HT-29 (cell line): ENCODE results near the gene CLEC2D. TPM values are rescaled to one million over a fixed set of nuclear protein-coding genes. Genes with fewer than 3 reads are reported as not detected.
A peak's percentile ranks its signal among the peaks of the same experiment; 100 is the strongest.
"Not testable (repeated sequence)": the region's sequence is repeated elsewhere in the genome, so short reads cannot be mapped to it uniquely, and the experiment has no call there.

ENCODE experiments used
- DNase-seq: peaks from one replicate; pipeline ENCODE4 v3.0.0-alpha.2; 2015; ENCODE audit warnings: low spot score
- total RNA-seq: library from RNA; depleted of rRNA; stranded (reverse); fragments of >200 nt; shearing (Covaris generic); gene quantifications from 2 replicates; pipeline ENCODE4 v1.2.3, GENCODE V29; 2014

CLEC2D gene
- total RNA-seq, 1 experiment from 2014 or later, result 0.03 TPM

DNA sequence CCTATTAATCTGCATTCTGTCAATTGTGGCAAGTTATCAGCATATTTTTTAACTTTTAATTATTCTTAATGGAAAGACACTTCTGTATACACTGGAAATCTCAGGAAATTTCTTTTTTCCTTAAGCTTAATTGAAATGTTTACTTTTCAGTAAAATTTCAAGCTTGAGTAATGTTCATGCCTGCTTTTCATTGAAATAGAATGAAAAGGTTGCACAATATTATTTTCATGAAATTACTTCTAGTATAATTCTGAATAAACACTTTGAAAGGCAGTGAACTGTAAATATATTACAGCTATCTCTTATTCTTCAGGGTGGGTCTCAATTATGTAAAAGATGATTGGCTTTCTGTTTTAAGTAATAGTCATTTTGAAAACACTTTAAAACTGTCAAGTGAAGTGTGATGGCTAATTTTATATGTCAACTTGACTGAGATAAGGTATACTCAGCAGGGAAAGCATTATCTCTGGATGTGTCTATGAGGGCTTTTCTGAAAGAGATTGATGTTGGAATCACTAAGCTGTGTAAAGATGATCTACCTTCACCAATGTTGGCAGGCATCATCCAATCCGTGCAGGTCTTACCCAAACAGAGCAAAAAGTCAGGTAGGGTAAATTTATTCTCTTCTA, 29.9 kb downstream of the CLEC2D start:
- no peak for DNase-seq

DNA sequence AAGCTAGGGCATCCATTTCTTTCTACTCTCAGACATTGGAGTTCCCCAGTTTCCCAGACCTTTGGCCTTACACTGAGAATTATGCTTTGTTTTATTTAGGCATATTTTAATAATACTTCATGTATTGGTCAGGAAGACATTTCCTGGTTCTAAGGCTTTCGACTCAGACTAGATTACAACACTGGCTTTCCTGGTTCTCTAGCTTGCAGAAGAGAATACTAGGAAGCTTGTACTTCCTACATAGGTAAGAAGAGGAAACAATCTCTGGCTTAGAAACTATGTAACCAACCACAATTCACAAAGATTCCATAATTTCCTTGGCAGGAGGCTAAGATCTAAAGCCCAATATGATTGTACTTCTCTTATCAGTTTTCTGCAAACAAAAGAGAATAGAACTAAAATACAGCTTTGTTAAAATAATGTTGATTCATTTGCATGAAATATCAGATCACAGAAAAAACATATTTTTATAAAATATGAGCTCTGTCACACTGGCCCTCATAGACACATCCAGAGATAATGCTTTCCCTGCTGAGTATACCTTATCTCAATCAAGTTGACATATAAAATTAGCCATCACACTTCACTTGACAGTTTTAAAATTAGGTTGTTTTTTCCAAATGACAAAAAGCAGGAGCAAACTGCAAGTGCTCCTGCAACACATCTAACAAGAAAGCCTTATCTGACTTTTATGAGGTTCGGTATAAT, 30.5 kb downstream of the CLEC2D start:
- DNase-seq, result no peak

GRCh38 chr12:9700606-9700956, 31.1 kb downstream of the CLEC2D start:
- DNase-seq, result no peak

GRCh38 chr12:9701380-9702154, 32.1 kb downstream of the CLEC2D start:
- DNase-seq, result no peak

- DNase-seq, result no peak
Observed at GRCh38 chr12:9702255-9702654, 32.7 kb downstream of the CLEC2D start.

GRCh38 chr12:9704561-9704960, 35.0 kb downstream of the CLEC2D start:
- DNase-seq, result not testable (repeated sequence)

- no peak for DNase-seq
Observed at GRCh38 chr12:9706086-9706685, 36.7 kb downstream of the CLEC2D start.

DNA sequence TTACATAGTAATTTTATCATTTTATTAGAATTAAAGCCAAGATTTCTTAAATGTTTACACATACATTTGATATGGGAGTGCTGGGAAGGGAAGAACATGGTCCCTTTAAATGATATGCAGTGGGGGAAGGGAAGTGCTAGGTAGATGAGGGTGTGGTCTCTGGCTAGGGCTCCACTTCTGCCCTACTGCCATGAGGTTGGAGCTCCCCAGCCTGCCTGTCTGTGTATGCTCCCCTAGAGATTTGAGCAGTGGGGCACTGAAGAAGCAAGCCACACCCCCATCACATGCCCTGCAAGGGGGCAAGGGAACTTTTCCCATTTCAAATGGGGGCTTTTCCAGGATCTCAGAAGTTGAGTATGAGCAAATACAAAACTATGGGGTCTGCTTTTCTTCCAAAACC, 37.8 kb downstream of the CLEC2D start:
- DNase-seq, result no peak

DNA sequence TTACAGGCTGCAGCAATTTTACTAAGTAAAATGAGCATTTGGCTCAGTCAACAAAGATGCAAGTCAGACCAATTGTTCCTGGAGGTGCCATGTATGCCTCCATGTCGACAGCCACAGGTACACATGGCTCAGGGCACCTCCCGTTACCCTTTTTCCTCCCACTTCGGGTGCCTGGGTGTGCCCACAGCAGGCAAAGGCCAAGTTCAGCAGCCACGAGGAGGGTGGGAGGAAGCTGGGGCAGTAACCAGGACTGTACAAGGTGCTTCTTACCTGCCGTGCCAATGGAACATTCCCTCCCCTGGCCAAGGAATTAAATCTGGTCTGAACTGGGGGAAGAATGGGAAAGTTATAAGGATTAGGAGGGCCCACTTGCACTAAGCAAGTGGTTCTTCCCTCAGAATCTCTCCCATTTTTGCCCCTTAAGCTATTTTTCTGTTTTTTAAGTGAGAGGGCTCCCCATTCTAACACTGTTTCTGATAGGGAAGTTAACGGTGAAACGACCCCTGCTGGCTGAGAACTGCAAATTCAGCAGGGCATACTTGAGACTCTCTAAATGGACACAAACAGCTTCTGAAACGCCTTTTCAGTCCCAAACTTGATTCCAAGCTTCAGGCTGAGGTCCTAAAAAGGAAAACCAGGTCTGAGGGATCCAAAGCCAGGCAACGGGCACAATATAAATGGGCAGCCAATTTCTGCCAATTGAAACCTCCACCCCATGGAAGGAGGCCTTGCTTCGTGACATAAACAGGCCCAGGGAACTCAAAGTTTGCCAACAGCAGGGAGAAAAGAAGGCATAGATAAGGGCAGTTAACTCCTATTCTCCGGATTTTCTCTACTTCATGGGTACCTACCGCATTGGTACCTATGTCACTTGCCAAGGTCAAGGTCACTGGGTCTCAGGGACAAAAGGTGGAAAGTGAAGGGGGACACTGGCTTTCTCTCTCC, 38.6 kb downstream of the CLEC2D start:
- DNase-seq, result peak; percentile 51

- DNase-seq, result no peak
Observed at GRCh38 chr12:9708853-9709252, 39.3 kb downstream of the CLEC2D start.

DNA sequence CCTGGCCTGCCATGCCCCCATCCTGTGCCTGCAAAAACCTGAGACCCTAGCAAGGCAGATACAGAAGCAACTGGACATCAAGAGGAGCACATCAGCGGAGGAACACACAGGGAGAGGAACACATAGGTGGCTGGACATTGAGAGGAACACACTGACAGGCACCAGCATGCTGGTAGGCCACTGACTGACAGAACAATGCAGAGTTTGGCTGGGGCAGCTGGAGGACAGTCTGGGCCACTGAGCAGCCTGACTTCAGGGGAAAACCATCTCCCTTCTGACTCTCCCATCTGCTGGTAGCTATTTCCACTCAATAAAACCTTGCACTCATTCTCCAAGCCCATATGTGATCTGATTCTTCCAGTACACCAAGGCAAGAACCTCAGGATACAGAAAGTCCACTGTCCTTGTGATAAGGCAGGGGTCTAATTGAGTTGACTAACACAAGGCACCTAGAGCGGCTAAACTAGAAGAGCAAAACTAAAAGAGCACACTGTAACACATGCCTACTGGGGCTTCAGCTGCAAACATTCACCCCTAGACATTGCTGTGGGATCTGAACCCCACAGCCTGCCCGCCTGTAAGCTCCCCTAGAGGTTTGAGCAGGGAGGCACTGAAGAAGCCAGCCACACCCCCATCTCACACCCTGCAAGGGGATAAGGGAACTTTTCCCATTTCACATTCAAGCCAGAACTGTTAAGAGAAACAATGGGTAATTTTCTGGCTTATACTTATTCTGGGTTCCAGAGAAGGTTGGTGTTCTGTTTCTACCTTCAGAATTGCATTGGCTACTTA, 41.3 kb downstream of the CLEC2D start:
- no peak for DNase-seq

DNA sequence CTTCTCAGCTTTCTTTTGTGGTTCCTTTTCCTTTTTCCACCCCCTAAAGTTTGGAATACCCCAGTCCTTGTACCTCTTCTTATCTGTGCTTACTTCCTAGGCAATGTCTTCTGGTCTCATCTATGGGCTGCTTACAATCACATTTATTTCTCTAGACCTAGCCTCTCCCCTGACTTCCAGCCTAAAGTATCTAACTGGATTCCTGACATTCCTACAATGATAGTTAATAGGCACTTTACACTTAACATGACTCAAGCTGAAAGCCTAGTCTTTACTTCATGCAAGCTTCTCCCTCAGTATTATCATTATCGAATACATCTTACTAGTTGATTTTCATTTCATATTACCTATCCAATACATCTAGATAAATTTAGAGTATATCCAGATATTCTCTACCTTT, 42.2 kb downstream of the CLEC2D start:
- no peak for DNase-seq

- not testable (repeated sequence) for DNase-seq
Observed at GRCh38 chr12:9713032-9713558, 43.6 kb downstream of the CLEC2D start.

DNA sequence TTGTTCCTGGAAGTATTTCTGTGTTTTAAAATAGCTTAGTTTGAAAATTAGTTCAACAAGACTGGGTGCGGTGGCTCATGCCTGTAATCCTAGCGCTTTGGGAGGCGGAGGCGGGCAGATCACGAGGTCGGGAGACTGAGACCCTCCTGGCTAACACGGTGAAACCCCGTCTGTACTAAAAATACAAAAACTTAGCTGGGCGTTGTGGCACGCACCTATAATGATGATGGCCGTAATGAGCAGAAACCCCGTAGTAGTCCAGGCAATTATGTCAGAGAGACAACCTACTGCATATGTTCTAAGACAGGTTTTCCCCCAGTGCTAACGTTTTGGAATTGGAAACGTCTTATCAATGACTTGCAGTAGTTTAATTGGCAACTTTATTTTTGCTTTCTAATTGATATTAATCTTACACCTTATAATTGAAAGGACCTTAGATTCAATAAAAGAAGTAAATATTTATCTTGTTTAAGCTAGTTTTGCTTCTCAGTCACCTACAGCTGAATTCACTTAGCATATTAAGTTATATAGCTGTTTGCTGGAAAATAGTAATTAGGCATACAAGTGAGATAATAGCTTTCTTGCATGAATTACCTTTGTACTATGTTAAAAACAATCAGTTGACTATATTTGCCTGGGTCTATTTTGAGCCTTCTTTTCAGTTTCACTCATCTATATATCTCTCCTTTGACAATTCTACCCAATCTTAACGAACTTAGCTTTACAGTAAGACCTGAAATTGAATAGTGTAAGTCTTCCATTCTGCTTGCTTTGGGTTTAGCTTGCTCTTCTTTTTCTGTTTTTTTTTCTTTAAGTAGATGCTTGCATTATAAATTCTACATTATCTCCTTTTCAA, 47.8 kb downstream of the CLEC2D start:
- DNase-seq, result no peak

DNA sequence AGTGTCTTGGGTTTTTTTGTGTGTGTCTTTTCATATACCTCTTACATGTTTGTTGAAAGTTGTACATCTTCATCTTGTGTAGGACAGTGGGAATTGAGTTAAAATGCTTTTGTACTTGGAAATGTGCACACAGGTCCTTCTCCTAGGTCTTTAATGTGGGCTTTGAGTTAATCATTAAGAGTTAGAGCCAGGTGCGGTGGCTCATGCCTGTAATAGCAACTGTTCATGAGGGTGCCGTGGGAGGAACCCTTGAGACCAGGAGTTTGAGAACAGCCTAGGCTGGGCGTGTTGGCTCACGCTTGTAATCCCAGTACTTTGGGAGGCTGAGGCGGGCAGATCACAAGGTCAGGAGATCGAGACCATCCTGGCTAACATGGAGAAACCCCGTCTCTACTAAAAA, 49.5 kb downstream of the CLEC2D start:
- DNase-seq, result peak; percentile 11

DNA sequence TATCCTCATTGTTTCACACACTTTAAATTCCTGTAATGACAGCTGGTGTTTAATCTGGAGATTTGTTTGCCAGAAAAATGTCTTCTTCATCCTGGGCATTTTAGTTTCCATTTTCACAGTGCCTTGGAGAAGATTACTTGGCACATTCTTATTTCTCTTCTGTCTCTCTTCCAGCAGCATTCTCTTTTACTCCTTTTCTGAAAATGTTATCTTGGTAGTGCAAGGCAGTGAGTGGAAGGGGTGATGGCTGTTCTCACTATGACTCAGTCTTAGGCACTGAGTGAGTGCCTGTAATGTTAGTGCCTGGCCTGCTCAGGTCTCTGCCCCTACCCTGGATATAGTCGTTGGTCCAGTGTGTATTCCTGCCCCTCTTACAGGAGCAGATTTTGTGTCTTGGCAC, 50.3 kb downstream of the CLEC2D start:
- DNase-seq, result no peak

DNA sequence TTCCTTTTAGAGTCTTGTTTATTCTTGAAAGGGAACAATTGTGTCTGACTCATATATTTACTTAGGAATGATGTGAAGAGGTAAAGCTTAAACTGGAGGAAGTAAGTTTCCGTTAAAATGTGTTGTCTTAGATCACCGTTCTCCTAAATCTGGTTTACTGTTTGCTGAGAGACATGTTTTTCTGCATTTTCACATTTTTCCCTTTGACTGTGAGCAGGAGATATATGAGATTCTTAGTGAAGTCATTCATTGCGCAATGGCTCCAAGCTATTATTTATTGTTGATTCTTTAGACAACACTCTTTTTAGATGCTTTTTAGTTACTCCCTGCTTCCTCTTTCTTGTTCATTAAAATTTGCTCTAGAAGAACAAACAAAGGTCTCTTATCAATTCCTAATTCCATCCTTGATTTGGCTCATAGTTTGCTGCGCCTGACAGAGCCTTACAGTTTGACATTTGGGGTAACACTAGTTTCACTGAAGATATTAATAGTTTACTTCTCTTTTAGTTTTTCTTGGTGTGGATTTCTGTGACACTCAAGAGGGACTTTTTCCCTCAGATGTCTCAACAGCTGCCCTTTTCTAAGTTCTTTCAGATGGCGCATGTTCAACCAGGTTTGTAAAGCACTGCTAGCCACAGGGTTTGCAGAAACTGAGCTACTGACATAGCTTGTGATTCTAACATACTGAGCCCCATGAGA, 52.0 kb downstream of the CLEC2D start:
- peak; percentile 6 for DNase-seq

- DNase-seq, result no peak
Observed at GRCh38 chr12:9724023-9724422, 54.5 kb downstream of the CLEC2D start.
